Mesendoderm (in vitro differentiated cells): Measurements from ENCODE around the gene PAX5.

ENCODE experiments used
- DNase-seq: peaks from one replicate; pipeline ENCODE4 v3.0.0; 2013
- H2AK5ac ChIP-seq: 2 replicates; pipeline ENCODE4 v1.6.1; 2013; ENCODE audit warnings: low read length, inconsistent platforms
- H2BK120ac ChIP-seq: 2 replicates; pipeline ENCODE4 v1.6.1; 2013; ENCODE audit warnings: low read depth, mild to moderate bottlenecking, low read length, moderate library complexity, mixed read lengths
- H2BK15ac ChIP-seq: replicated peaks from 2 replicates; pipeline ENCODE4 v1.6.1; 2013; ENCODE audit warnings: low read depth, mild to moderate bottlenecking, moderate library complexity
- H2BK5ac ChIP-seq: 2 replicates; pipeline ENCODE4 v1.6.1; 2013; ENCODE audit warnings: low read length, inconsistent platforms
- H3K18ac ChIP-seq: 2 replicates; pipeline ENCODE4 v1.6.1; 2013; ENCODE audit warnings: mild to moderate bottlenecking, low read length, mixed read lengths
- H3K23ac ChIP-seq: one replicate; pipeline ENCODE4 v1.6.1; 2013; ENCODE audit warnings: low read length
- H3K27ac ChIP-seq: 2 replicates; pipeline ENCODE4 v1.5.1; 2013; ENCODE audit warnings: low read depth, mild to moderate bottlenecking, inconsistent platforms, low read length, moderate library complexity
- H3K27me3 ChIP-seq: 2 replicates; pipeline ENCODE4 v1.6.1; 2013; ENCODE audit warnings: low read length, control low read depth, mild to moderate bottlenecking, inconsistent platforms; ENCODE audit not compliant: insufficient read depth, poor library complexity
- H3K36me3 ChIP-seq: 2 replicates; pipeline ENCODE4 v1.6.1; 2013; ENCODE audit warnings: low read length, inconsistent platforms; ENCODE audit not compliant: control insufficient read depth, insufficient read depth
- H3K4ac ChIP-seq: one replicate; pipeline ENCODE4 v1.6.1; 2013; ENCODE audit warnings: low read depth, mild to moderate bottlenecking, low read length, moderate library complexity
- H3K4me1 ChIP-seq: 2 replicates; pipeline ENCODE4 v1.6.1; 2013; ENCODE audit warnings: low read depth, low read length, inconsistent platforms; ENCODE audit not compliant: control insufficient read depth
- H3K4me2 ChIP-seq: 2 replicates; pipeline ENCODE4 v1.6.1; 2013; ENCODE audit warnings: low read length
- H3K4me3 ChIP-seq: 2 replicates; pipeline ENCODE4 v1.5.1; 2013; ENCODE audit warnings: mild to moderate bottlenecking, low read length
- H3K56ac ChIP-seq: one replicate; pipeline ENCODE4 v1.6.1; 2013; ENCODE audit warnings: low read length
- H3K79me1 ChIP-seq: 2 replicates; pipeline ENCODE4 v1.6.1; 2013; ENCODE audit warnings: low read length, inconsistent platforms
- H3K79me2 ChIP-seq: 2 replicates; pipeline ENCODE4 v1.6.1; 2013; ENCODE audit warnings: mild to moderate bottlenecking, low read length; ENCODE audit not compliant: control insufficient read depth, insufficient read depth
- H3K9ac ChIP-seq: 2 replicates; pipeline ENCODE4 v1.6.1; 2013; ENCODE audit warnings: low read length, inconsistent platforms
- H4K5ac ChIP-seq: one replicate; pipeline ENCODE4 v1.6.1; 2013; ENCODE audit warnings: low read length
- H4K8ac ChIP-seq: one replicate; pipeline ENCODE4 v1.6.1; 2013; ENCODE audit warnings: low read depth, mild to moderate bottlenecking, control low read depth, low read length, moderate library complexity
- WGBS: extraction: QIAGEN DNeasy Blood & Tissue Kit; methylation state at CpG from one replicate; pipeline ENCODE4 v1.1.7; 2013; ENCODE audit warnings: low lambda C conversion rate, missing lambda C conversion rate; ENCODE audit not compliant: insufficient coverage; ENCODE audit errors: extremely low coverage; 5-methylcytosine and 5-hydroxymethylcytosine counted together

The PAX5 gene

DNA sequence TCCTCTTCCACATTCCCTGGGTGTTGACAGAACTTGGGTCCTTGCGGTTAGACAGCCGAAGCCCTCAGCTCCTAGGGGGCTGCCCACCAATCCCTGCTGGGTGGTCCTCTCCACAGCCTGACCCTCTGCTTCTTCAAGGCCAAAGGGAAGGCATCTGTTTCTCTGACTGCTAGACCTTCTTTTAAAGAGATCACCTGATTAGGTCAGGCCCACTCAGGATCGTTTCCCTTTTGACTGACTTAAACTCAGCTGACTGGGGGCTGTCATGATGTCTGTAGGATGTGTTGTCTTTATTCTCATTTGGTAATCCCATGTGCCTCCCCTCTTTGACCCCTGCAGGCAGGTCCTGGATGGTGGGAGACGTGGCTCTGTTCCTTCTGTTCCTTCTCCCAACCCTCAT lies 207.5 kb downstream of the PAX5 start:
- no peak overlapping the region for H3K23ac ChIP-seq
- H3K9ac ChIP-seq: no peak overlapping the region
- H3K56ac ChIP-seq: no peak overlapping the region
- H2AK5ac ChIP-seq: no peak overlapping the region
- no peaks in the 10 kb centered on the region for H3K36me3 ChIP-seq
- no peak overlapping the region for H3K18ac ChIP-seq
- H2BK120ac ChIP-seq: no peak overlapping the region
- no peak overlapping the region for H4K8ac ChIP-seq
- no peak overlapping the region for H3K4me3 ChIP-seq
- H2BK15ac ChIP-seq: no peak overlapping the region
- no peak overlapping the region for H2BK5ac ChIP-seq
- H3K4ac ChIP-seq: no peak overlapping the region
- H3K27ac ChIP-seq: no peak overlapping the region
- no peaks in the 10 kb centered on the region for H3K4me1 ChIP-seq
- no peaks in the 10 kb centered on the region for H3K79me2 ChIP-seq
- DNase-seq: no peak
- no peak overlapping the region for H4K5ac ChIP-seq
- no peaks in the 10 kb centered on the region for H3K27me3 ChIP-seq
- no CpG with 5 or more reads among the region's 4 CpGs for WGBS
- no peak overlapping the region for H3K4me2 ChIP-seq
- no peaks in the 10 kb centered on the region for H3K79me1 ChIP-seq

DNA sequence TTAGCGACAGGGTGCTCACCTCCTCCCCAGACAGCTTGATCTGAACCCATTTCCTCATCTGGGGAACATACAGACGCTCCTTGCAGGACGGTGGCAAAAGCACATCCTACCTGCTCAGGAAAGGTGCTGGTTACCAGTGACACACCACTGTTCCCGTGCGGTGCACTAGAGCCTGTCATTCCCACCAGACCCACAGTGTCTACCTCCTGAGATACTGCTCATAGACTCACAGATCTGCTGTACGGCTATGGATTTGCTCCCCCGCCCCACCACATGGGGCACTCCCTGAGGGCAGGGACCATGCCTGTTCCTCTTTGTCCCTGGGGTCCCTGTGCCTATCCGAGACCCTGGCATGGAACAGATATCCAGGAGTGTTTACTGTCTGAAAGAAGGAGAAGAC lies 208.9 kb downstream of the PAX5 start:
- WGBS: no CpG with 5 or more reads among the region's 8 CpGs
- Histone ChIP-seq H3K27me3 (no peaks in the 10 kb centered on the region), H3K4me3 (no peak overlapping the region)

GRCh38 chr9:36823934-36824333 lies 210.1 kb downstream of the PAX5 start:
- Histone ChIP-seq H3K18ac (no peak overlapping the region), H3K79me1 (no peaks in the 10 kb centered on the region), H2BK5ac (no peak overlapping the region), H3K27ac (no peak overlapping the region), H2BK15ac (no peak overlapping the region), H3K56ac (no peak overlapping the region), H2BK120ac (no peak overlapping the region), H3K9ac (no peak overlapping the region), H4K8ac (no peak overlapping the region), H3K27me3 (no peaks in the 10 kb centered on the region), H3K4me3 (no peak overlapping the region), H3K4me2 (no peak overlapping the region), H3K36me3 (no peaks in the 10 kb centered on the region), H3K4me1 (peaks cover 2% of the 10 kb centered on the region), H3K23ac (no peak overlapping the region), H2AK5ac (no peak overlapping the region), H3K79me2 (no peaks in the 10 kb centered on the region), H3K4ac (no peak overlapping the region), H4K5ac (no peak overlapping the region)
- no CpG with 5 or more reads among the region's 5 CpGs for WGBS
- DNase-seq: no peak

More for the DNA sequence above, 208.9 kb downstream of the PAX5 start:
- DNase-seq: no peak
- Histone ChIP-seq H3K27ac (no peak overlapping the region), H3K4ac (no peak overlapping the region), H3K79me2 (no peaks in the 10 kb centered on the region), H4K8ac (no peak overlapping the region), H3K36me3 (no peaks in the 10 kb centered on the region), H3K4me1 (peaks cover 2% of the 10 kb centered on the region), H3K9ac (no peak overlapping the region), H3K23ac (no peak overlapping the region), H4K5ac (no peak overlapping the region), H2BK15ac (no peak overlapping the region), H3K18ac (no peak overlapping the region), H3K4me2 (no peak overlapping the region), H3K79me1 (no peaks in the 10 kb centered on the region), H2AK5ac (no peak overlapping the region), H2BK120ac (no peak overlapping the region), H3K56ac (no peak overlapping the region), H2BK5ac (no peak overlapping the region)

DNA sequence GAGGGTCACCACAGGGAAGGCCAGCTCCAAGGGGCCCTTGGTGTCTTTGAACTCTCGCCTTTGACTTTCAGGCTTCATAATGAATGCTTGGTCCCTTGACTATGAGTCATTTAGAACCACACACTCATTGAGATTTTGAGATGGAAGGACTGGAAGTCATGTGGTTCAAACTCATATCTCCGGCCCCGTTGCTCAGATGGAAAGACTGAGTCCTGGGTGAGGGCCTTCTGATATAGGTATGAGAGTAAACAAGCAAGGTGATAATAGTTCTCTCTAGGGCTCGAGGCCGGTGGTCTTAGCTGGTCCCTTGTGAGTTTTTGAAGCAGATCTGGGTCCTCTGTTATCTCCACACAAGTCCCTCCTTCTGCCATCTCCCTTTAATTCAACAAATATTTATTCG lies 210.6 kb downstream of the PAX5 start:
- no peak overlapping the region for H2BK5ac ChIP-seq
- H3K27me3 ChIP-seq: no peaks in the 10 kb centered on the region
- WGBS: no CpG with 5 or more reads among the region's 6 CpGs
- H3K4me2 ChIP-seq: no peak overlapping the region
- no peak overlapping the region for H2BK15ac ChIP-seq
- no peak overlapping the region for H3K23ac ChIP-seq
- H4K8ac ChIP-seq: no peak overlapping the region
- no peak overlapping the region for H3K4ac ChIP-seq
- H3K79me2 ChIP-seq: no peaks in the 10 kb centered on the region
- no peak overlapping the region for H3K4me3 ChIP-seq
- no peak overlapping the region for H3K18ac ChIP-seq
- peaks cover 6% of the 10 kb centered on the region for H3K4me1 ChIP-seq
- no peak overlapping the region for H3K56ac ChIP-seq
- DNase-seq: no peak
- no peak overlapping the region for H3K27ac ChIP-seq
- no peak overlapping the region for H2AK5ac ChIP-seq
- no peak overlapping the region for H2BK120ac ChIP-seq
- no peaks in the 10 kb centered on the region for H3K79me1 ChIP-seq
- H4K5ac ChIP-seq: no peak overlapping the region
- H3K36me3 ChIP-seq: no peaks in the 10 kb centered on the region
- no peak overlapping the region for H3K9ac ChIP-seq

DNA sequence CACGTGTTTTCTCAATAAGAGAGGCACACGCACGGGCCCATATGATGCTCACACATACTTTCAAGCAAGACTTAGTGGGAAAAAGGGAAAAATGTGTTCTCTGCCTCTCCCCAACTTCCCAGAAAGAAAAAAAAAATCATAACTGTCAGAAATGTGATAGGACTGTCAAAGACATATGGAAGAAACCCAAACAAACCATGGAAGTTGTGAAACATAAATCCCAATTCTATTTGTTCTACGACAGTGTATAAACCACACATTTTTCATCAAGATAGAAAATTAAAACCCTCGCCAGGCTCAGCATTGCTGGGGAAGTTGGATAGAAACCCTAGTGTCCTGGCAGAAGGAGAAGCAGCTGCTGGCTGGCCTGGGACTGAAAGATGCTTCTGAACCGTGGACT lies 211.9 kb downstream of the PAX5 start:
- no peaks in the 10 kb centered on the region for H3K27me3 ChIP-seq
- H3K56ac ChIP-seq: no peak overlapping the region
- no peaks in the 10 kb centered on the region for H3K79me2 ChIP-seq

DNA sequence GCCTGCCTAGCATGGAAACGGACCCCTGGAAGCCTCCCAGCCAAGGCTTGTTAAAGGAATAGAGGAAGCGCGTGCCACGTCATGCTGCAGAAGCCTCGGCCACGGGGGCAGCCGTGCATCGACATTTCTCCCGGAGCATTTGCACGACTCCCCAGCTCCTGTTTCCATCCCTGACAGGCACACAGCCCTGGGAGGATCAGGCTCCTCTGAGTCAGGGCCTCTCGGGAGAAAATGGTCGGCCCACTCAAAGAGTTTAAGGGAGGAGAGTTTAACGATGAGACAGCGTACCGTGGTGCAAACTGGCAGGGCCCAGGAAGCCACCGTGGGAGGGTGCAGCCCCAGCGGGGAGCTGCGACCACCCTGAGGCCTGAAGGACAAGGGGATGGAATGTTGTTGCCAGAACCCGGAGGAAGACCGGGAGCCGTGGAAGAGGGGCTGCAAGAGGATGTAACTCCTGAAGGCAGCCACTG lies 213.6 kb downstream of the PAX5 start:
- Histone ChIP-seq H3K4me3 (no peak overlapping the region), H3K27ac (no peak overlapping the region)
- no CpG with 5 or more reads among the region's 21 CpGs for WGBS

More for the DNA sequence above, 211.9 kb downstream of the PAX5 start:
- H3K27ac ChIP-seq: no peak overlapping the region
- H2BK120ac ChIP-seq: no peak overlapping the region
- WGBS: no CpG with 5 or more reads among the region's 6 CpGs
- H4K5ac ChIP-seq: no peak overlapping the region
- no peak overlapping the region for H2AK5ac ChIP-seq
- H3K4ac ChIP-seq: no peak overlapping the region
- peaks cover 6% of the 10 kb centered on the region for H3K4me1 ChIP-seq
- no peak overlapping the region for H4K8ac ChIP-seq
- H3K18ac ChIP-seq: no peak overlapping the region
- no peak overlapping the region for H3K23ac ChIP-seq
- no peak overlapping the region for H3K4me2 ChIP-seq
- no peak for DNase-seq
- H3K4me3 ChIP-seq: no peak overlapping the region
- no peak overlapping the region for H3K9ac ChIP-seq
- no peak overlapping the region for H2BK15ac ChIP-seq
- no peaks in the 10 kb centered on the region for H3K79me1 ChIP-seq
- H3K36me3 ChIP-seq: no peaks in the 10 kb centered on the region
- H2BK5ac ChIP-seq: no peak overlapping the region

More for the DNA sequence above, 213.6 kb downstream of the PAX5 start:
- no peak overlapping the region for H3K23ac ChIP-seq
- no peak overlapping the region for H2AK5ac ChIP-seq
- no peak overlapping the region for H3K4me2 ChIP-seq
- H2BK5ac ChIP-seq: no peak overlapping the region
- no peak overlapping the region for H3K9ac ChIP-seq
- H3K79me2 ChIP-seq: no peaks in the 10 kb centered on the region
- H3K18ac ChIP-seq: no peak overlapping the region
- no peaks in the 10 kb centered on the region for H3K36me3 ChIP-seq
- H3K4me1 ChIP-seq: peaks cover 6% of the 10 kb centered on the region
- H3K4ac ChIP-seq: no peak overlapping the region
- no peak overlapping the region for H2BK15ac ChIP-seq
- H2BK120ac ChIP-seq: no peak overlapping the region
- H3K56ac ChIP-seq: no peak overlapping the region
- no peak for DNase-seq
- H4K5ac ChIP-seq: no peak overlapping the region
- H3K27me3 ChIP-seq: no peaks in the 10 kb centered on the region
- H4K8ac ChIP-seq: no peak overlapping the region
- no peaks in the 10 kb centered on the region for H3K79me1 ChIP-seq
